DND-41 (cell line): ENCODE data around the gene PIF1.

Experiments
- CTCF ChIP-seq: IDR thresholded peaks from 2 replicates; pipeline ENCODE4 v1.5.1; 2012; ENCODE audit warnings: borderline replicate concordance, low read length, moderate library complexity, mild to moderate bottlenecking; ENCODE audit not compliant: poor library complexity, severe bottlenecking; ENCODE audit errors: extremely low read depth
- EZH2 ChIP-seq: IDR thresholded peaks from 3 replicates; pipeline ENCODE4 v1.6.1; 2012; ENCODE audit warnings: borderline replicate concordance, low read depth, mild to moderate bottlenecking, moderate library complexity, low read length, inconsistent platforms; ENCODE audit not compliant: severe bottlenecking

DNA sequence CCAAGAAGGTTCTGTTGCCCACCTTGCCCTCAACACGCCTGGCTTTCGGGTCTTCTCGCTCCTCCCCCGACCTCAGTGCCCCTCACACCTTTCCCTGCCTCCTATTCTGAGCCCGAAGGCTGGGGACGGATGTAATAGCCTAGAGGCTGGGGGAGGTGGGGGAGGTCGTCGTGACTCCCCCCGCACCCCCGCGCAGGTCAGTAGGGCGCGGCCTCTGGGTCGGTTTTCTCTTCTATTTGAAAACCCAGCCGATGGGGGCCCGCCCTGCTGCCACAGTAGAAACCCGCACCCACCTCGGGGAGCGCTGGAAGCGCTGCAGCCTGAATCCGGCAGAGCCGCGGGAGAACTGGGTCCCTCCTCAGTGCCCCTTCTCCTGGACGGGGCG, 49.1 kb downstream of the PIF1 start:
- TF ChIP-seq CTCF (no peak), EZH2 (no peak)
